GM21381 (cell line): ENCODE measurements around the gene MYL1.

Experiments
- ATAC-seq: cut with Tn5 transposase; IDR thresholded peaks from one replicate; pipeline ENCODE4 v1.9.1; 2021; ENCODE audit warnings: mild to moderate bottlenecking, moderate library complexity; ENCODE audit not compliant: unreplicated experiment

The MYL1 gene

DNA sequence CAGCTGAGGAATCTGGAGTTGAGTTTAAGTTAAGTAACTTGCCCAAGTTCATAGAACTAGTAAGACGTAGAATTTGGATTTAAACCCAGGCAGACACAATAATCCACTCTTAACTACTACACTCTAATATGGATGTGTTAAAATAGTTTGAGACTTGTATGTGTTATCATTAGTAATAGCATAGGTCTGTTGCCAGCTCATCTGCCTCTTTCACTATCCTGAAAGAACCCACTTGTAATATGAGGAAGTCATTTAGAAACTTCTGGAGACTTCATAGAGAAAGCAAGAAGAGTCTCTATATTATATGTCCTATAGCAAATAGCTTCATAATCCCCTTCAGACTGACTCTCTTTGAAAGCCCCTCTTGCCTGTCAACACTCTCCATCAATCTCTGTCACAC, 46.7 kb downstream of the MYL1 start:
- ATAC-seq = no peak

DNA sequence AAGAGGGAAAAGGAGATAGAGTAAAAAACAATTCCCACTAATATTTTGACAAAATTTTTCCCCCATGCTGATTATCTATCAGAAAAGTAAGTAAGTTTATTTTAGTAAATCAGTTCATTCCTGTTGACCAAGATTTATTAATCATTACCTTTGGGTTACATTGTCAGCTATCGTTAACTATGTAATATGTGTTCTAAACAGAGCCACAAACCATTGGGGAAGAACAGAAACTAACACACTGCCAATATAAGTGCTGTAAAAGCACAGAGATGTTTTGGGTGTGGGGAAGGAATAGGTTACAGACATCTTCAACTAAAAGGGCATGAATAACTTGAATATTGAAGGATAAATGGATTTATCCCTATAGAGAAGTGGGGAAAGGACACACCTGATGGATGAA, 47.3 kb downstream of the MYL1 start:
- ATAC-seq = no peak

DNA sequence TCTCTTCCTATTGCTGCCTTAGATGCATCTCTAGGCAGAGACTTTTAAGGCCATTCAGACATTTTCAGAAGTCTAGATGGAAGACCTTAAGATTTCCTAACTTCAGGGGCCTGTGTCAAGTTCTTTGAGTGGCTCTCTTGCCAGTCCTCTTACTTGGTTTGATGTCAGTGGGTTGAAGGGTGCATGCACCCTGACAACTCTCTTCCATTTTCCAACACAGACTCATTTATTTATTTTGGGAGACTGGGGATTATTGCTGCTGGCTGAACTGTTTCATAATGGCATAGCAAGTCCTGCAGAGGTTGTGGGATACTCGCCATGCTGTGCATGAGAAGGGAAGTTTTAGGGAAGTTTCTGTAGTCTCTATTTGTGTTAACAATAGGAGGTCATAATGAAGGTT, 50.7 kb downstream of the MYL1 start:
- ATAC-seq = no peak

DNA sequence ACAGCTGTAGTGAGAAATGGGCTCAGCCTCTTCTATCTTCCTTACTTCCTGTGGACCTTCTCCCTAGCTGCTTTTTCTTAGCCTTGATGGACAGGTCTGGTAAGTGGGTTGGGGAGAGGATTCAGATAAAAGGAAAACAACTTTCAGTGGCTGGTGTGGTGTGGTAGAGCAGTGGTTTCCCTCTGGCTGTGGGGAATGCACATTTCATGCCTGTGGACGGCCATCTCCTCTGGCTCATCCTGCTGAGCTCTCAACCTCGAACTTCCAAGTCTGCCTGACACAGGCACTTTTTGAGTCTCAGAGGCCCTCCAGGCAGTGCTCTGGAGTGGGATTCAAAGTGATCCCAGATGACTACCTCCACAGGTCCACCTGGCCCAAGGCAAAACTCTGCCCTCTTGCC, 51.1 kb downstream of the MYL1 start:
- no peak for ATAC-seq

DNA sequence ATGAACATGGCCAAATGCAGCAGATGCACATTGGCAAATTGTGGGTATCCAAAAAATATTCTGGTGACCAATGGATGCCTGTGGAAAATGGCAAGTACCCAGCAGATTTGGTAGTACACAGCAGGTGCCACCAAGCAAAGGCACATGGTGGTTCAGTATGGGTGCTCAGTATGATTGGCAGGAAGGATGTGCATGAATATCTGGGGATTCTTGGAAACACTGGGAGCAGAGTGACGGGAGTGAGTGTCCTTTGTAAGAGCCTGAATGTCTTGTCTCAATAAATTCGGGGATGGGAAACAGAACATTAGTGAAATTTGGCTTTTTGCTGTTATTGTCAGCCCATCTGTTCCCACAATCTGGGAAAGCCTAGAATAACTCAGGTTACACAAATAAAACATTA, 52.9 kb downstream of the MYL1 start:
- ATAC-seq = no peak

DNA sequence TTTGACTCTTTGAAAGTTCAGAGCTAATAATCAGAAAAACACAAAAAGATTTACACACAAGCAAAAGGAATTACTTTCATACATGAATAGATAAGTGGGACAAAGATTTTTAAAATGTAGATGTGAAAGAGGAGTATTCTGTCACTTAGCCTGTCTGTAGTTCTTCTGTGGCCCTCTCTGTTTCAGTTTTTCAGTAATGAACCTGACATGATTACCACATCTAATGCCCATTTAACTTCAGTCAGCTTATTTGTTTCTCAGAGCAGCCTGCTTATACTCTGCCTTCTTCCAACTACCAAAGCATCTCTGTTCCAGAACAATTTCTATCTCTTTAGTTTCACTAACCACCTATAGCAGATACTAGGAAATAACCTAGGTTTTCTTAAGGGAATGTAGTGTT, 55.3 kb downstream of the MYL1 start:
- ATAC-seq = no peak

DNA sequence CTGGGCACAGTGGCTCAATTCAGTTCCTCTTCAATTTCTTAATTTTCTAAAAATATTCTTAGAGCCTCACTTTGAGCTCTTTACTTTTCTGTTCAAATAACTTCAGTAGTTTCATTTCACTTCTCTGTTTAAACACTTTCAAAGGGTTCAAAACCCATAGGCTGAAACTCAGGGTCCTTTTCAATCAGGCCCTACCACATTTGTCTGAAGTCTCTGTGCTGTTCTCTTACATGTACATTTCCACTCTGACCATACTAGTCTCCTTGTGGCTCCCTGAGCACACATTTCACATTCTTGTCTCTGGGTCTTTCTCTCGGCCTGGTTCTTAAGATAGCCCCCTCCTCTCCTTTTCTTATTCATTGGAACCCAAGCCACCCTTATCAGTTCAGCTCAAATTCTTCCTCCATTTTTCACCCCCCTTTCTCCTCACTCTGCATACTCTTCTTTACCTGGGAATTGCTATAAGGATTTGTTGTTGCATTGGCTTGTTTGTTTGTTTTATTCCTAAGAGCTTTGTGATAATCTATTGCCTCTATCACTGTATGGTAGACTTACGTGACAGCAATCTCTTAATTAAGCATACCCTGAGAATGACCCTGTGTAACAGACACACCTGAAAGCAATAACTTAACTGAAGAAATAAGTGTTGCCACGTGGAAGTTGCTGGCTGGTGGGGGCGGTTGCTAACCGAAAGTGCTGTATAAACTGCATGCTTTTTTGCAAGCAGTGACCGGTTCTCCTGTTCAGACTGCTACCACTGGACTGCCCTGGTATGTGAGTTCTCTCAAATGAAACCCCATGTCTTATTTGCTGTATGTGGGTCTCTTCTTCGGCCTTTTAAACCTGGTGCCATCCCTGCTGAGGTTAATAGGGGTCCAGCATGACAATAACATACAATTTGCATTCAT, 62.0 kb downstream of the MYL1 start:
- no peak for ATAC-seq

DNA sequence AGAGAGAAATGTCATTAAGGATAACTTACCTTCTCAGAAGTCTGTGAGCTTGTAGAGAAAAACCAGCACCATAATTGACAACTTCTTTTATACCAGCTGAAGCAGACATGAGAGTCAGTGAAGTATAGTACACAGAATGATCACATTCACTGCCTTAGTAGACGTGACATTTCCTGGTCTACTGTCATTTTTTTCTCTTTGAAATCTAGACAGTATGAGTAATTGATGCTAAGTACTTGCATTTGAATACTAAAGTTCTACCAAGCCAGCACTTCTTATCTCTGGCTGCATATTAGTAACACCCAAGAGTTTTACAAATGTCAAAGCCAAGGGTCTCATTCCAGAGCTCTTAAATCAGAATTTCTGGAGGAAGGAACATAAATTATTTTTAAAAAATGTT, 64.4 kb downstream of the MYL1 start:
- no peak for ATAC-seq
